ENCODE results near the gene SLC5A4.
"Not testable (repeated sequence)": the region's sequence is repeated elsewhere in the genome, so short reads cannot be mapped to it uniquely, and the experiment has no call there.

The SLC5A4 gene

DNA sequence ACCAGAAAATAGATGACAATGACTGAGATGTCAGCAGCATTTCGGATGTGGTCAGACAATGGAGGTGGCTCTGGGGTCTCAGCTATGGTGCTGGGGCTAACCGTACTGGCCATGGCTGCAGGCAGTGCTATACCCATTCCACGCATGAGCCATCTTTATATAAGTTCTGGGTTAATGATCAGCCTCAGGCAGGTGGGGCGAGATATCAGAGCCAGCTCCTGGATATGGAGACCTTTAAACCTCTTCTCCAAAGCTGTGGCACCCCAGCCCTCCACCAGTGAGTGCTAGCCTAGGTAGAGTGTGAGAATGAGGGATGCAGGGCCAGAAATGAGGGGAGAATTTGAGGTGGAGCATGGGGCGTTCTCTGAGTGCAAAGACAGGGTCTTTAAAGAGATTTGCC lies at the start of gene SLC5A4:
SLC5A4 (minus strand) TSS at position 131 of the 400 bp plus-strand sequence; CDS start at position 113, 18 bp downstream.
- DNase-seq (ENCODE audit: low spot score): no peak

DNA sequence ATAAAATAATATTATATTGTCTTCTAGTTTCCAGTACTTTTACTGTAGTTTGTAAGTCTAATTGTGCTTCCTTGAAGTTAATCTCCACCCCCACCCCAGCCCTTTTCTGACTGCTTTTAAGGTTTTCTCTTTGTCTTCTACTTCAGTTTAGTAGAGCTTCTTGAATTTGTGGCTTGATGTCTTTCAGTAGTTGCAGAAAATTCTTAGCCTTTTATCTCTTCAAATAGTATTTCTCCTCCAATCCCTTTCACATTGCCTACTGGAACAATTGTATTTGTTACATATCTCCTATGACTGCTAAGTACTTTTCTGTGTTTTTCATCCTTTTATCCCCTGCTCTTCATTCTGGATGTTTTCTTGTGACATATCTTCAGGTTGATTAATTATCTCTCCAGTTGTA lies 38.8 kb upstream of the SLC5A4 start:
- DNase-seq (ENCODE audit: low spot score): not testable (repeated sequence)

DNA sequence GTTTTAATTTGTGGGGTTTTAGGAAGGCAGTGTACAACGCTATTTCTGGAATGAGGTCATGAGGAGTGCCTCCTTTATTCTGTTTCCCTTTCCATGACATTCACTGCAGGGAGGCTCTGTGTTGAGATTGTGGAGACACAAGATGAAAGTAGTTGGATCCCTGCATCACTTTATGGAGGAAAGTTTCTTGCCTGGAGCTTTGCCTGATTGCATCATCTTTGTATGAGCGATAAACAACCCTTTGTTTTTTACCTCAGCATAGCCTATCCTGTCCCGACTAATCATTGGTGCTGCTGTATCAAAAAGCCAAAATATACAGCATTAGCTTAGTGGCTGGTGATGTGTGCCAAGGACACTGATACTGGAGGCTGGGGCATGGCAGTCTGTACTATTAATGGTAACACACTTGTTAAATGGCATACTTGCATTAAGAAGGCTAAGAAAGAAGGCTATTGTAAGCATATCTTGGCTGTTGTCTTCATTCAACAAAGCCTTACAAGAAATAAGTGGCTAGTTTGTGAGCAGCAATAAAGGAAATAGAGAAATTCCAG lies 31.2 kb upstream of the SLC5A4 start:
- no peak for DNase-seq (ENCODE audit: low spot score)

DNA sequence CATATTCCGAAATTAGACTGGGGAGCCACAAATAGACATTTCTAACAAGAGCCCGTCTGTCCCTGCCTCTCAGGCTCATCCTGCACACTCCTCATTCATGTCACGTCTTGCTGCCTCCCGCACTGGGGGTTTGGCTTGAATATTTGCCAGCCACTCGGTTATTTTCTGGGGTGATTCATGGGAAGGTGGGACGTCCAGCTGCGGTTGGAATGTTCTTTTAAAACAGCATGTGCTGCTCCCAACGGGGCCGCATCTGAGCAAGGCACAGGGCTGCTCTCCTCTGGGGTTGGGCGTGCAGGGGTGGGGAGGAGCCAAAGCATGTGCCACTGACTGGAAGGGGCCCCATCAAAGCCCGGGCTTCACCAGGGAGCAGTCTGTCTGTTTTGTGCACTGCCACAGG lies 25.9 kb upstream of the SLC5A4 start:
- DNase-seq (ENCODE audit: low spot score): peak; percentile 49

DNA sequence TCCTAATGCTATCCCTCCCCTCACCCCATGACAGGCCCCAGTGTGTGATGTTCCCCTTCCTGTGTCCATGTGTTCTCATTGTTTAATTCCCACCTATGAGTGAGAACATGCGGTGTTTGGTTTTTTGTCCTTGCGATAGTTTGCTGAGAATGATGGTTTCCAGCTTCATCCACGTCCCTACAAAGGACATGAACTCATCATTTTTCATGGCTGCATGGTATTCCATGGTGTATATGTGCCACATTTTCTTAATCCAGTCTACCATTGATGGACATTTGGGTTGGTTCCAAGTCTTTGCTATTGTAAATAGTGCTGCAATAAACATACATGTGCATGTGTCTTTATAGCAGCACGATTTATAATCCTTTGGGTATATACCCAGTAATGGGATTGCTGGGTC lies 20.2 kb upstream of the SLC5A4 start:
- DNase-seq (ENCODE audit: low spot score): not testable (repeated sequence)

DNA sequence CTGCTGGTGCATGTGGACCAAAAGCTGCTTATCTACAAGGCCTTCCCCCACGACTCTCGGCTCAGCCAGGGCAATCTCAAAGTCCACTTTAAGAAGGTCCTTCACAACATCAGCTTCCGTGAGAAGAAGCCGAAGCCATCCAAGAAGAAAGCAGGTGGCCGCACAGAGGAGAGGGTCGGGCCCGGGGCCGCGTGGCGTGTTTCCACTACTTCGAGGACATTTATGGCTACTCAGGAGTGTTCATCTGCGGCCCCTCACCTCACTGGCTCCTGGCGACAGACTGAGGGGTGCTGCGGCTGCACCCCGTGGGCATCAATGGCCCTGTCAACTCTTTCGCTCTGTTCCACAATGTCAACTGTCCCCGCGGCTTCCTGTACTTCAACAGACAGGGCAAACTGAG lies 16.2 kb upstream of the SLC5A4 start:
- no peak for DNase-seq (ENCODE audit: low spot score)

DNA sequence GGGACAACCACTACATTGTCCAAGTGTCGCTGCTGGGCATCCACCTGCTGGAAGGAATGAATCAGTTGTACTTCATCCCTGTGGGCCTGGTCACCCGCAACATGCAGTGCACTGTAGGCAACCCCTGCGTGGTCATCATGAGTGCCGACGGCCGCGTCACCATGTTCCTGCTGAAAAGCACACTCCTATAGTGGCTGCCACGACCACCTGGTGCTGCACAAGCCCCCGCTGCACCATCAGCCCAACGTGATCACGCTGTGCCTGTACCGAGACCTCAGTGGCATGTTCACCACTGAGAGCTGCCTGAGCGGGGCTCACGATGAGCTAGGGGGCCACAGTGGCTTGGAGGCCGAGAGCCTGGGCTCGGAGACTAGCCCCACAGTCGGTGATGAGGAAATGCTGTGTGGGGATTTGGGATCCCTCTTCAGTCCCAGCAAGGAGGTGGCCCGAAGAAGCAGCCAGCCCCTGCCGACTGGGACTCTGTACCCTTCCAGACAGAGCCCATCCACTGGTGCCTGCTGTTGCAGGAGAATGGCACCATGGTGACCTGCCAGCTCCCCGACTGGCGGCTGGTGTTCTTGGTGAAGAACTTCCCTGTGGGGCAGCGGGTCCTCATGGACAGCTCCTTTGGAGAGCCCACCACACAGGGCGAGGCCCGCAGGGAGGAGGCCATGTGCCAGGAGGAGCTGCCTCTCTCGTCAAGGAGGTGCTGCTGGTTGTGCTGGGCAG lies 15.7 kb upstream of the SLC5A4 start:
- no peak for DNase-seq (ENCODE audit: low spot score)

DNA sequence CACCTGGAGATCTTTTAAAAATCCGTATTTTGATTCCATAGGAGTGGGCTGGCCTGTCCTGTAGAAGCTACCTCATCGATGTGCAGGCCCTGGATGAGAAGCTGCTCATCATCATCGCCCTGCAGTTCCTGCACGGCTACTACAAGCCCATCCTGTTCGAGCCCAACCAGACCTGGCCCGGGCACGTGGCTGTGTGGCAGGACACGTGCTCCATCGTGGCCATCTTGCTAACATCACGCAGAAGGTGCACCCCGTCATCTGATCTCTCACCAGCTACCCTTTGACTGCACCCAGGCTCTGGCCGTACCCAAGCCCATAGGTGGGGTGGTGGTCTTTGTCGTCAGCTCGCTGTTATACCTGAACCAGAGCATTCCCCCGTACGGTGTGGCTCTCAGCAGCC lies 14.2 kb upstream of the SLC5A4 start:
- DNase-seq (ENCODE audit: low spot score): no peak

DNA sequence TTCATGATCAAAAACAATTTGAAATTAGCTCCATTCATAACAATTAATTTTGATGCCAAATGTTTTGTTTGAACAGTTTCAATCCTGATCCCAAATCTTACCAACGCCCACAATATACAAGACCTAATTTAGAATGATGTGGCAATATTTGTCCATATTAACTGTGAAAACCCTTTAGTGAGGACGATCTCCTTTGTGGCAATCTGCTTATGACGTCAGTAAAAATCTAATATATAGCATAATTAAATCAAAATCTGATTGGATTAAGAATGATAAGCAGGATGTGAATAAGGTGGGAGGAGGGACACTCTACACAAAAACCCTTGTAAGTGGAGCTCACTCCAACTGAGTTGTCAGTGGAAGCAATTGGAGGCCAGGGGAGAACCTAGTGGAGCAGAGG lies 11.9 kb upstream of the SLC5A4 start:
- no peak for DNase-seq (ENCODE audit: low spot score)

DNA sequence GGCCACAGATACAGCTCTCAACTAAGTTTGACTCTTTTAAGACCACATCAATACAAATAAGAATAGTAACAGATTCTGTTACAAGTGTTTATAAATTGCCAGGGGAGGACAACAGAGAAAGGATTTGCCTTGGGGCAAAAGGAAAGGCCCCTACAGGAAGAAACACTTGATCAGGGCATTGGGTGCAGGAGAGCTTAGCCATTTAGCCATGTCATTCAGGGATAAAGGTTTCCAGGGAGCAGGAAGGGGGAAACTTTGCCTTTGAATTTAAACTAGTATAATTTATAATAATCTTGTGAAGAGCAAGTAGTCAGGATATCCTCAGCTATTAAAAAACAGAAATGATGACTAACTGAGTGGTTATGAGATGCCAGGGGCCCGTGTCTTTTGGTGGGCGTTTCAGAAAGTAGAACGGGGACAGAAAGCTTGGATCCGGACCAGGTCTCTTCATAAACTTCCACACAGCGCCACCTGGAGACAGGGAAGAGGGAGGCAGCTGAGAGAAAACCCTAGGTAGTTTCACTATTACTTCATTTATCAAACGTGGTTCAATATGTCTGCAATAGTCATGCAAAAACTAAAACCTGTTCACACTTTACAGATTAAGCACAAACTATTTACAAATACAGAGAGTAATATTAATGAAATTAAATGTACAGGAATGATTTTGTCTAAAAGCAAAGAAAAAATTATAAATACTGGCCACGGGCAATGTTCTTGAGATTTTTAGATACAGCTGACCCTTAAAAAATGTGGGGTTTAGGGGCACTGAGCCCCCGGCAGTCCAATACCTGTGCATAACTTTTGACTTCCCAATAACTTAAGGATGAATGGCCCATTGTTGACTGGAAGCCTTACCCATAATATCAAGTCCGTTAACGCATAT lies 11.0 kb upstream of the SLC5A4 start:
- peak; percentile 74 for DNase-seq (ENCODE audit: low spot score)

DNA sequence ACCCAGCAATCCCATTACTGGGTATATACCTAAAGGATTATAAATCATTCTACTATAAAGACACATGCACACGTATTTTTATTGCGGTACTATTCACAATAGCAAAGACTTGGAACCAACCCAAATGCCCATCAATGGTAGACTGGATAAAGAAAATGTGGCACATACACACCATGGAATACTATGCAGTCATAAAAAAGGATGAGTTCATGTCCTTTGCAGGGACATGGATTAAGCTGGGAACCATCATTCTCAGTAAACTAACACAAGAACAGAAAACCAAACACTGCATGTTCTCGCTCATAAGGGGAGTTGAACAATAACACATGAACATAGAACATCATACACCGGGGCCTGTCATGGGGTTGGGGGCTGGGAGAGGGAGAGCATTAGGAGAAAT lies 8.5 kb upstream of the SLC5A4 start:
- DNase-seq (ENCODE audit: low spot score): not testable (repeated sequence)

DNA sequence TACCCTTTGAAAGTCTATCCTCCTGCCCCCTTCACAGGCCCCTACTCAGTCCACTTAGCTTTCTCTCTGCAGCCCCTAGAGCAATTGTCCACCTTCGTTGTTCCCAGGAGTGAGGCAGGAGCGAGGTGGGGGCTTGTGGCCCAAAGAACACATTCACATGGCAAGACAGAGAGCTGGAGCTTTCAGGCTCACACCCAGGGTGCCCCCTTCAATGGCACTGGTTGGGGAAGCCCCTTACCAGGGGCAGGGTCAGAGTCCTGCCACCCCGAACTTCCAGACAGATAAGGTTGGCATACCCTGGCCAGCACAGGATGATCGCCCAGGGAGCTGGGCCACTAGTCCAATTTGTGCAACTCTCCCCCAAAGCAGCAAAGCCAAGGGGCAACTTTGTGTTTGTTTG lies 6.2 kb upstream of the SLC5A4 start:
- DNase-seq (ENCODE audit: low spot score): no peak

DNA sequence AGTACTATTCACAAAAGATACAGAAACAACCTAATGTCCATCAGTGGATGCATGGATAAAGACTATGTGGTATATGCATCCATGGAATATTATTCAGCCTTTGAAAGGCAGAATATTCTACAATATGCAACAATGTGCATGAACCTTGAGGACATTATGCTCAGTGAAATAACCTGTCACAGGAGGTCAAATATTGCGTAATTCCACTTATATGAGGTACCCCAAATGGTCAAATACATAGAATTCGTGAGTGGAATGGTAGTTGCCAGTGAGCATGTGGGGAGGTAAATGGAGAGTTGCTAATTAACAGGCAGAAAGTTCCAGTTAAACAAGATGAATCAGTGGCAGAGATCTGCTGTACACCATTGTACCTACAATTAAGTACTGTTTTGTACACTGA lies 3.6 kb upstream of the SLC5A4 start:
- no peak for DNase-seq (ENCODE audit: low spot score)

DNA sequence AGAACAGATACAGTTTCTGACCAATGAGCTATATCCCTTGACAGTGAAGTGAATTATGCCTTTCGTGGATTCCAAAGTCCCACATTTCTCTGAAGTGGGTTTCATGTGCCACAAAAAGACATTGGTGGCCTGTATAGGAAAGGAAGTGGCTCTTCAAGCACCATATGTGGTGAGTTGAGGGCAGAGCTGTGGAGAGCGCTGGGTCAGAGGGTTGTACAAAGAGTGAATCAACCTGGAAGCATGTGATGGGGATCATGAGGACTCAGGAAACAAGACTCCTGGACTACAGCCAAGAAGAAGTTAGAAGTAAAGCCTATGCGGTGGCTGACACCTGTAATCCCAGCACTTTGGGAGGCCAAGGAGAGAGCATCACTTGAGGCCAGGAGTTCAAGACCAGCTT lies 579 bp upstream of the SLC5A4 start:
- no peak for DNase-seq (ENCODE audit: low spot score)

DNA sequence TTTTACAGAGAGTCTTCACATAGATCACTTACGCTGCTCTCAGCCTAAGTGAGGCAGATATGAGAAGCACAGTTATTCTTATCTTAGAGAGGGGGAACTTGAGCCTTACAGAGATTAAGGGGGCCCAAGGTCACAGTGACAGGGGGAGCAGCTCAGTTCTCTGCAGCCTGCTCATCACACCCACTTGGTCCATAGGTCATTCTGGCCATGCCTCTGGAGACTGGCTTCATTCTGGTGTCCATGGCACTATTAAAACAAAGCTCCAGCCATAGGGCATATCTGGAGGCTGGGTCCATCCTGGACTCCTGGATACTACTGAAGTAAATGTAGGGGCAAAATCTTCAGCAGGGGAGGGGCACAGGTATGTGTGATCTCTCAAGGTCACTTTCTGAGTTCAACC lies 5.9 kb downstream of the SLC5A4 start:
- no peak for DNase-seq (ENCODE audit: low spot score)

DNA sequence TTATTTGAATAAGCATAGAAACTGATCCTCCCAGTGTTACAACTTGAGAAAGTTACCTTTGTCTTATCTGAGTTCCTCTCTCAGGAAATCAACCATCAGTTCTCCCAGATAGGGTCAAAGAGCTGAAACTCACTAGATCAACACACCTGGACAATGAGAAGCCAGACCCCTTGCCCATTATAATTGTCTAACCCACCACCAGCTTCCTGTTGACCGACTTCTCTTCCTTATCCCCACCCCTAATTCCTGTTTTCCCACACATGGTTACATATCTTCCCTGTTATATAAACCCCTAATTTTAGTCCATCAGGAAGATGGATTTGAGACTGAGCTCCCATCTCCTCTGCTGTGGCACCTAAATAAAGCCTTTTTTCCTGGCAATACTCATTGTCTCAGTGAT lies 6.9 kb downstream of the SLC5A4 start:
- no peak for DNase-seq (ENCODE audit: low spot score)

DNA sequence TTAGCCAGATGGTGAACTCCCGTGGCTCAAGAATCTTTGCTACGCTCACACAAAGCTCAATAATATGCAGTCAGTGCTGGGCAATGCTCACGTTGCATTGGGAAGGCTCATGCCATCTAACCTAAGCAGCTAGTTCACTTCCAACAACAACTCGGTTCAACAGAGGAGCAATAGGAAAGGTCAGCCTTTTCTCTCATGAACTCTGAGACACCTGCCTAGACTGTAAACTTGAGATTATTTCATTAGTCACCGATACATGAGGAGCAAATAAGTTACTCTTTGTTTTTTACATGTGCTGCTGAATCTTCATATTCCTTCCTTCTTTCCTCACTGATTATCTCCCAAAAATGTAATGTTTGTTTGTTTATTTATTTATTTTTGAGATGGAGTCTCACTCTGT lies 9.0 kb downstream of the SLC5A4 start:
- DNase-seq (ENCODE audit: low spot score): no peak

DNA sequence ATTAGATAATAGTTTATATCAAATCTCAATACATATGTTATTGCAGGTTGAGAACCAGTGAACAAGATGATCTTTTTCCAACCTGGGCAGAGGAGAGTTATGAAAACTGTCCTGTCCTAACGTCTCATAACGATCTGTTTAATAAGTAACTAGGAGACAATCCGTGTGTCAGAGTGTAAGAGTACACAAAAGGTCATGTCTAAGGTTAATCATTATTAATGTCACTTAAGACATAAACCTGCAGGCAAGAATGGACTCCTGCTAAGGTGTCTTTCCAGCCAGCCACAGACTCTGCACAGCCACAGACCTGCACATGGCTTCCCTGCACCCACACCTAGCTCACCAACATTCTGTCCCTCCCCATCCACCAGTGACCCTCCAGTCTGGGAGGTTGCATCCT lies 10.1 kb downstream of the SLC5A4 start:
- DNase-seq (ENCODE audit: low spot score): no peak

DNA sequence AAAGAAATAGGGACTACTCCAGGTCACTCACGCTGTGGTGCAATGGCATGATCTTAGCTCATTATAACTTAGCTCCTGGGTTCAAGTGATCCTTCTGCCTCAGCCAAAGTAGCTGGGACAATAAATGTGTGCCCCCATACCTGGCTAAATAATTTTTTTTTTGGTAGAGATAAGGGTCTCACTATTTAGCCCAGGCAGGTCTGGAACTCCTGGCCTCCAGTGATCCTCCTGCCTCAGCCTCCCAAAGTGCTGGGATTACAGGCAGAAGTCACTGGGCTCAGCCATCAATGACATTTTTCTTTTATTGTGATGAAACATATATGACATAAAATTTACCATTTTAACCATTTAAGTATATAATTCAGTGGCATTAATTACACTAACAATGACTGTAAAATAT lies 10.6 kb downstream of the SLC5A4 start:
- no peak for DNase-seq (ENCODE audit: low spot score)

DNA sequence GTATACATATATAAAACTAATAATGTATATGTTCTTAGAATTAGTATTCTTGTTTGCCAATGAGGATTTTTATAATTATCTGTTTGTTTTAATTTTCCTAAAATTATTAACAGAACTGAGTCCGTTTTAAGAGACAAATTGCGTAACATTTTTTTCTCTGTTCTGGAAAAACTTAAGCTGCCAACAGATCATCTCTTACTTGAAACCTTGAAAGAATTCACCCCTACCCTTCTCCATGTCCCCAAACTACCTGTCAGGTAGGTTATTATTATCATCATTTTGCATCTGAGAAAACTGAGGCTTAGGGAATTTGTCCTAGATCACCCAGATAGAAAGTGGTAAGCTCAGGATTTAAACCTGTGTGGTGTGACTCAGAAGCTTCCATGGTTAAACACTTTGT lies 14.7 kb downstream of the SLC5A4 start:
- DNase-seq (ENCODE audit: low spot score): no peak

DNA sequence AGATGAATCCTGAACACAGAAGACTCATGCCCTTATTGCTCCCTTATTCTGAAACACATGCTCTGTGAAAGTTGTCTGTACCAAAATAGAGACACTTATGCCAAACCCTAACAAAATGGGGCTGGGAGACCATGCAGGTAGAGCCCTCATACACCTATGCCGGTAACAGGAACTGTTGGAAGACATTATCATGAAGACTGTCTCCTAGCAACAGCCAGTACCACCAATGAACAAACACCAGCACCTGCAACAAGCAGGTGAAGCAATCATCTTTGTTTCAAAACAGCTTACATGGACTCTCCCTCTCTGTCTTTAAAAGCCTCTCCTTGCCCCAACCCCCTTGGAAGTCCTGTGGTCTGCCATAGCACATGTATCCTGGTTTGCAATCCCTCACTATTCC lies 17.2 kb downstream of the SLC5A4 start:
- no peak for DNase-seq (ENCODE audit: low spot score)

DNA sequence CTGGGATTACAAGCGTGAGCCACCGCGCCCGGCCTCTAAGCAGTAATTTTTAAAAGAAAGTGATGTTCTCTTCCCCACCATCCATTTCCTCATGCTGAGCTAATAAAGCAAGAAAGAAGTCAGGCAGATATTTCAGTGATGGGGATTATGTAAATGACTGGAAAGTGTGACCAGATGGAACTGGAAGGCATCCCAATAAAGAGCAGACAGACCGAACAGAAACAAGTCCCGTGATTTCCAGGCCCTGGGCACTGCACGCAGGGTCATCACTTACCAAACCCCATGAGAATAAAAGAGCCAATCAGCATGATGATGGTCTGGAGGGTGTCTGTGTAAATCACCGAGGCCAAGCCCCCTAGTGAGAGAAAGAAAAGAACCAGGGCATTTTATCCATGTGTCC lies 18.2 kb downstream of the SLC5A4 start:
- DNase-seq (ENCODE audit: low spot score): peak; percentile 17

DNA sequence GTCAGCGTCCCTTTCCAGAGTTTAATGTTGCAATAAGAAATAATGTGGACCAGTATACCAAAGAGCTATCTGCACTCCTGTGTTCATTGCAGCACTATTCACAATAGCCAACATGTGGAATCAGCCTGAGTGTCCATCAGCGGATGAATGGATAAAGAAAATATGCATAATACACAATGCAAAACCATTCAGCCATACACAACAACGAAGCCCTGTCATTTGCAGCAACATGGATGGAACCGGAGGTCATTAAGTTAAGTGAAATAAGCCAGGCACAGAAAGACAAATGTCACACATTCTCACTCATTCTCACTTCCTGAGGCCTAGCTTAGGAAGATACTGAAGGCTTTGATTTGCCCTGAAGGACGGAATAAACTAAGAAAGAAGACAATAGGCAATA lies 22.1 kb downstream of the SLC5A4 start:
- no peak for DNase-seq (ENCODE audit: low spot score)

Measured in iPS-NIHi11 (cell line).